H1 (cell line): ENCODE results near the gene GPC3. TPM values are rescaled to one million over a fixed set of nuclear protein-coding genes. Genes with fewer than 3 reads are reported as not detected.

Source experiments
- CTCF ChIA-PET: fragments of 300-600 bp; sonication (Branson Sonifier 250); formaldehyde crosslinking; loops from one replicate; lab custom pipeline; 2021; ENCODE audit not compliant: partially characterized antibody; lab: Charles Lee
- POLR2A ChIA-PET: fragments of 300-600 bp; sonication (Branson Sonifier 250); formaldehyde crosslinking; loops from one replicate; lab custom pipeline; 2021; ENCODE audit warnings: inconsistent platforms; ENCODE audit not compliant: partially characterized antibody; lab: Charles Lee
- DNase-seq, 2 experiments: peaks; one replicate each; pipeline versions ENCODE4 v3.0.0 to v3.0.0-alpha.2; 2010 to 2022; ENCODE audit warnings: low spot score in 2 of 2, low read depth in 1 of 2, mixed read lengths in 1 of 2
- FAIRE-seq: peaks from 2 replicates; lab custom pipeline; 2011; peaks lifted over from hg19 to GRCh38; lab: Jason Lieb, UNC
- H2AFZ ChIP-seq: 2 replicates; pipeline ENCODE4 v1.8.1; 2012; ENCODE audit warnings: low read length, inconsistent platforms
- H2AK5ac ChIP-seq: 2 replicates; pipeline ENCODE4 v1.6.1; 2013; ENCODE audit warnings: low read depth, low read length
- H2BK120ac ChIP-seq: replicated peaks from 2 replicates; pipeline ENCODE3; 2013; ENCODE audit warnings: low read depth, low read length, inconsistent platforms
- H2BK12ac ChIP-seq: 2 replicates; pipeline ENCODE4 v1.6.1; 2013; ENCODE audit warnings: low read depth, low read length
- H2BK15ac ChIP-seq: 2 replicates; pipeline ENCODE4 v1.6.1; 2013; ENCODE audit warnings: low read length
- H2BK20ac ChIP-seq: 2 replicates; pipeline ENCODE4 v1.6.1; 2013; ENCODE audit warnings: low read length
- H2BK5ac ChIP-seq: 2 replicates; pipeline ENCODE4 v1.6.1; 2013; ENCODE audit warnings: low read depth, low read length
- H3K14ac ChIP-seq: 2 replicates; pipeline ENCODE4 v1.6.1; 2013; ENCODE audit warnings: inconsistent platforms; ENCODE audit not compliant: insufficient read length
- H3K18ac ChIP-seq: 2 replicates; pipeline ENCODE4 v1.6.1; 2013; ENCODE audit warnings: low read length; ENCODE audit errors: extremely low read depth
- H3K23ac ChIP-seq: 2 replicates; pipeline ENCODE4 v1.6.1; 2013; ENCODE audit warnings: inconsistent platforms; ENCODE audit not compliant: insufficient read length
- H3K23me2 ChIP-seq: 2 replicates; pipeline ENCODE4 v1.6.1; 2013; ENCODE audit warnings: low read depth, low read length
- H3K27ac ChIP-seq: 2 replicates; pipeline ENCODE4 v1.6.1; 2011; ENCODE audit warnings: low read depth, low read length, inconsistent platforms
- H3K27me3 ChIP-seq, 4 experiments: replicated peaks in 1 of 4; 1 replicate in 1 of 4; 2 replicates in 3 of 4; pipeline versions ENCODE4 v1.6.1 to v1.8.1; 2011 to 2013; ENCODE audit warnings: low read length in 3 of 4, mild to moderate bottlenecking in 3 of 4, inconsistent platforms in 2 of 4, mixed read lengths in 2 of 4, moderate library complexity in 1 of 4; ENCODE audit not compliant: control insufficient read depth in 3 of 4, insufficient read depth in 3 of 4; ENCODE audit errors: extremely low read depth in 1 of 4
- H3K36me3 ChIP-seq, 4 experiments: 2 replicates each; pipeline versions ENCODE4 v1.6.1 to v1.8.1; 2011 to 2013; ENCODE audit warnings: mild to moderate bottlenecking in 4 of 4, low read length in 3 of 4, moderate library complexity in 2 of 4, control low read depth in 1 of 4, inconsistent platforms in 1 of 4; ENCODE audit not compliant: insufficient read depth in 4 of 4, control insufficient read depth in 2 of 4
- H3K4ac ChIP-seq: replicated peaks from 2 replicates; pipeline ENCODE3; 2013; ENCODE audit warnings: low read length, low read depth, mixed read lengths, inconsistent platforms; ENCODE audit not compliant: insufficient read length
- H3K4me1 ChIP-seq, 4 experiments: replicated peaks in 1 of 4; 1 replicate in 1 of 4; 2 replicates in 3 of 4; pipeline versions ENCODE4 v1.6.1 to v1.8.1; 2011 to 2013; ENCODE audit warnings: low read length in 3 of 4, inconsistent platforms in 2 of 4, mixed read lengths in 1 of 4; ENCODE audit not compliant: insufficient read depth in 4 of 4, control insufficient read depth in 3 of 4
- H3K4me2 ChIP-seq, 2 experiments: 2 replicates each; pipeline versions ENCODE4 v1.6.1 to v1.8.1; 2011 to 2013; ENCODE audit warnings: low read depth in 2 of 2, low read length in 2 of 2, control low read depth in 1 of 2, inconsistent platforms in 1 of 2, mild to moderate bottlenecking in 1 of 2; ENCODE audit not compliant: insufficient read depth in 1 of 2
- H3K4me3 ChIP-seq, 4 experiments: fragments of 200-600, 300-600 bp in 1 of 4; sonication (generic), shearing (Covaris generic), sonication (Bioruptor Twin) in 1 of 4; 2 replicates each; pipeline versions ENCODE4 v1.5.1 to v1.8.1; 2011 to 2016; ENCODE audit warnings: low read length in 4 of 4, low read depth in 3 of 4, control low read depth in 2 of 4, inconsistent platforms in 2 of 4, mild to moderate bottlenecking in 2 of 4, mixed read lengths in 1 of 4, moderate library complexity in 1 of 4; ENCODE audit not compliant: insufficient read depth in 2 of 4; ENCODE audit errors: extremely low read depth in 1 of 4
- H3K56ac ChIP-seq: replicated peaks from 2 replicates; pipeline ENCODE3; 2013; ENCODE audit warnings: low read depth, mild to moderate bottlenecking, mixed read lengths, low read length, inconsistent platforms; ENCODE audit not compliant: insufficient read length
- H3K79me1 ChIP-seq: 2 replicates; pipeline ENCODE4 v1.6.1; 2013; ENCODE audit warnings: low read depth, low read length, control low read depth
- H3K79me2 ChIP-seq, 2 experiments: 2 replicates each; pipeline versions ENCODE4 v1.6.1 to v1.8.1; 2012 to 2013; ENCODE audit warnings: low read length in 2 of 2, mild to moderate bottlenecking in 2 of 2, inconsistent platforms in 1 of 2; ENCODE audit not compliant: insufficient read depth in 2 of 2, control insufficient read depth in 1 of 2
- H3K9ac ChIP-seq, 4 experiments: replicated peaks in 1 of 4; 1 replicate in 1 of 4; 2 replicates in 3 of 4; pipeline versions ENCODE4 v1.6.1 to v1.8.1; 2011 to 2013; ENCODE audit warnings: low read depth in 3 of 4, low read length in 3 of 4, control low read depth in 2 of 4, mild to moderate bottlenecking in 2 of 4, moderate library complexity in 2 of 4, inconsistent platforms in 1 of 4; ENCODE audit errors: extremely low read depth in 1 of 4
- H3K9me3 ChIP-seq, 2 experiments: 2 replicates each; pipeline versions ENCODE4 v1.6.1 to v1.8.1; 2012 to 2013; ENCODE audit warnings: mild to moderate bottlenecking in 2 of 2, moderate library complexity in 2 of 2, control low read depth in 1 of 2, inconsistent platforms in 1 of 2, low read depth in 1 of 2, low read length in 1 of 2, mixed read lengths in 1 of 2; ENCODE audit not compliant: insufficient read depth in 2 of 2
- H4K20me1 ChIP-seq, 2 experiments: replicated peaks in 1 of 2; 2 replicates each; pipeline versions ENCODE3 to v1.8.1; 2011 to 2013; ENCODE audit warnings: inconsistent platforms in 2 of 2, low read length in 2 of 2, mild to moderate bottlenecking in 1 of 2; ENCODE audit not compliant: insufficient read depth in 2 of 2, control insufficient read depth in 1 of 2
- H4K5ac ChIP-seq: 2 replicates; pipeline ENCODE4 v1.6.1; 2013; ENCODE audit warnings: low read length, low read depth, mixed read lengths, inconsistent platforms; ENCODE audit not compliant: insufficient read length
- H4K8ac ChIP-seq: 2 replicates; pipeline ENCODE4 v1.8.0; 2013; ENCODE audit warnings: mild to moderate bottlenecking, moderate library complexity, low read length, inconsistent platforms; ENCODE audit not compliant: insufficient read depth; ENCODE audit errors: extremely low read depth
- H4K91ac ChIP-seq: replicated peaks from 2 replicates; pipeline ENCODE3; 2013; ENCODE audit warnings: low read length, mixed read lengths, inconsistent platforms; ENCODE audit not compliant: insufficient read length
- ASH2L ChIP-seq: fragments of 200-600, 300-600 bp; sonication (generic); IDR thresholded peaks from one replicate; pipeline ENCODE4 v1.7.1; 2017; ENCODE audit warnings: low read length
- ATF3 ChIP-seq: IDR thresholded peaks from 2 replicates; pipeline ENCODE4 v1.6.1; 2011; ENCODE audit warnings: low read depth, mild to moderate bottlenecking, low read length; ENCODE audit not compliant: insufficient read depth
- BCL11A ChIP-seq, 2 experiments: IDR thresholded peaks; one replicate each; pipeline ENCODE4 v1.6.1; 2011; ENCODE audit warnings: low read depth in 2 of 2, low read length in 2 of 2, mild to moderate bottlenecking in 2 of 2
- CHD1 ChIP-seq: IDR thresholded peaks from 2 replicates; pipeline ENCODE4 v1.6.1; 2012; ENCODE audit warnings: low read depth, low read length, improper control_type of control experiment
- EZH2 ChIP-seq: fragments of 200-600 bp; sonication (generic); IDR thresholded peaks from 2 replicates; pipeline ENCODE4 v1.7.1; 2012; ENCODE audit warnings: low read depth, mild to moderate bottlenecking, moderate library complexity, low read length, inconsistent platforms; ENCODE audit not compliant: severe bottlenecking
- GTF2F1 ChIP-seq: IDR thresholded peaks from 2 replicates; pipeline ENCODE4 v1.6.1; 2012; ENCODE audit warnings: low read depth, low read length, improper control_type of control experiment, borderline replicate concordance
- KDM4A ChIP-seq: IDR thresholded peaks from one replicate; pipeline ENCODE4 v1.7.1; 2012; ENCODE audit warnings: low read depth, mild to moderate bottlenecking, moderate library complexity, low read length, inconsistent platforms; ENCODE audit not compliant: severe bottlenecking
- MAX ChIP-seq: IDR thresholded peaks from 2 replicates; pipeline ENCODE4 v1.6.1; 2012; ENCODE audit warnings: inconsistent platforms
- NRF1 ChIP-seq: IDR thresholded peaks from 2 replicates; pipeline ENCODE4 v1.6.1; 2011; ENCODE audit warnings: mild to moderate bottlenecking, low read depth, low read length, improper control_type of control experiment
- SP1 ChIP-seq: IDR thresholded peaks from 2 replicates; pipeline ENCODE4 v1.6.1; 2011; ENCODE audit warnings: low read depth, low read length
- SRF ChIP-seq: IDR thresholded peaks from 2 replicates; pipeline ENCODE4 v1.6.1; 2011; ENCODE audit warnings: mild to moderate bottlenecking, low read depth, low read length, moderate library complexity
- TAF1 ChIP-seq: IDR thresholded peaks from 2 replicates; pipeline ENCODE4 v1.6.1; 2011; ENCODE audit warnings: mild to moderate bottlenecking, low read depth, low read length
- TAF7 ChIP-seq: optimal IDR thresholded peaks from 2 replicates; pipeline ENCODE3; 2011; ENCODE audit warnings: low read depth, mild to moderate bottlenecking, inconsistent platforms, low read length, moderate library complexity, borderline replicate concordance
- TEAD4 ChIP-seq: IDR thresholded peaks from 2 replicates; pipeline ENCODE4 v1.6.1; 2012; ENCODE audit warnings: low read depth, low read length, inconsistent platforms, mixed read lengths
- ZNF274 ChIP-seq: IDR thresholded peaks from 2 replicates; pipeline ENCODE4 v1.7.0; 2012; ENCODE audit warnings: low read length, borderline replicate concordance; ENCODE audit errors: extremely low read depth
- WGBS, 2 experiments: shearing (Covaris generic) in 1 of 2; methylation state at CpG; one replicate each; pipeline versions ENCODE4 v1.1.6 to v1.1.7; 2013 to 2015; ENCODE audit warnings: low lambda C conversion rate in 2 of 2, mixed read lengths in 2 of 2, inconsistent platforms in 1 of 2, low coverage in 1 of 2, missing lambda C conversion rate in 1 of 2; ENCODE audit not compliant: insufficient replicate concordance in 2 of 2, insufficient coverage in 1 of 2, insufficient read length in 1 of 2; ENCODE audit errors: extremely low coverage in 1 of 2, missing lambda C conversion rate in 1 of 2; 5-methylcytosine and 5-hydroxymethylcytosine counted together
- polyA plus RNA-seq, 7 experiments: library from polyadenylated mRNA; depleted of rRNA in 3 of 7; stranded (reverse) in 5 of 7; unstranded in 2 of 7; fragments of >200 nt in 5 of 7; fragments of 200-250 nt in 2 of 7; gene quantifications; 1 replicate in 5 of 7; 2 replicates in 1 of 7; 4 replicates in 1 of 7; pipeline versions ENCODE4 v1.2.1 to v1.2.3, GENCODE V29; 2011 to 2013; ENCODE audit warnings: missing spikeins in 2 of 7, mixed read lengths in 2 of 7
- total RNA-seq: library from RNA; stranded (reverse); fragmentation: NEBNext Ultra II Directional; extraction: Animal tissue kit (Norgen Biotek cat#: 25700); gene quantifications from 2 replicates; pipeline ENCODE4 v1.2.1, GENCODE V29; 2021

GPC3 gene
- total and polyA plus RNA-seq, 2 of the 8 experiments (the other 6 are each of a cell fraction or from before 2014, with no cell fraction given), result 64.8 to 71.9 TPM

- Histone ChIP-seq H4K8ac (no peak overlapping the region), H3K18ac (no peak overlapping the region), H3K27ac (no peak overlapping the region), H2BK15ac (no peak overlapping the region), H3K4ac (no peak overlapping the region), H3K23ac (no peak overlapping the region), H3K27me3 (no peaks in the 10 kb centered on the region), H3K56ac (no peak overlapping the region), H3K9me3 (no peaks in the 10 kb centered on the region), H4K91ac (no peak overlapping the region), H4K5ac (no peak overlapping the region), H2BK20ac (no peak overlapping the region), H2BK5ac (no peak overlapping the region), H3K36me3 (no peaks in the 10 kb centered on the region), H3K9ac (no peak overlapping the region), H2BK120ac (no peak overlapping the region), H3K79me1 (no peaks in the 10 kb centered on the region), H3K4me1 (no peaks in the 10 kb centered on the region), H3K23me2 (no peaks in the 10 kb centered on the region), H2AK5ac (no peak overlapping the region), H3K79me2 (no peaks in the 10 kb centered on the region), H2BK12ac (no peak overlapping the region), H3K4me3 (no peak overlapping the region), H3K4me2 (no peak overlapping the region), H4K20me1 (no peaks in the 10 kb centered on the region), H2AFZ (no peak overlapping the region), H3K14ac (no peak overlapping the region)
- ChIA-PET CTCF (no interaction called here), POLR2A (no interaction called here)
- no peak for DNase-seq
- FAIRE-seq, result no peak
- 83% methylated on average over 2 of the region's 2 CpGs; no CpG with 5 or more reads in 1 of the 2 experiments for WGBS, 2 experiments
- TF ChIP-seq TAF1 (no peak), TEAD4 (no peak), BCL11A (IDR thresholded peaks at IDR 0.05; ENCODE audit: low read depth in 2 of 2, low read length in 2 of 2) (no peak), EZH2 (no peak), SP1 (no peak), SRF (no peak), ZNF274 (no peak), GTF2F1 (no peak), KDM4A (no peak), CHD1 (no peak), TAF7 (no peak), ASH2L (no peak), ATF3 (no peak), MAX (no peak), NRF1 (no peak)
Observed at GRCh38 chrX:134004084-134004483, 18.7 kb upstream of the GPC3 start.
